ENCODE results near the gene MTM1. TPM values are rescaled to one million over a fixed set of nuclear protein-coding genes. Genes with fewer than 3 reads are reported as not detected.

The MTM1 gene
- total and polyA plus RNA-seq, 2 donors (not counting 1 experiment from before 2014, with no cell fraction given), result 8.7 to 29.8 TPM

DNA sequence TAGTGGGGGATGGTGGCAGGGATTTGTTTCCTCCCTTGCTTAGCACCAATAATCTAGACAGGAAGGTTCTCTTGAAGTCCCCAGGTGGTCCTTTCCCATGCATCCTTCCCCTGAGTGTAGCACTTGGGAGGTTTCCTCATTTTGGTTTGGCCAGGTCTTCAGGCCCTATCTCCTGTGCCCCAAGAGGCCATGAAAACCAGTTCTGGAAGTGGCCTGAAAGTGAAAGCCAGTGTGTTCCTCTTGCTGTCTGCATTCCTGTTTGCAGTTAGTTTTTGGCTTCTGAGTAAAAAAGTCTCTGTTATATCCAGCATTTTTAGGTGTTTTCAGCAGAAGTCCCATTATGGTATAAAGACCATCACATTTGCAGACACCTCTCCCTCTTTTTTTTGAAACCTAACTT, 59.5 kb downstream of the MTM1 start:
- Histone ChIP-seq H3K36me3 (replicated peaks in 1 of 2; ENCODE audit: control extremely low read depth in 1 of 2, control insufficient read depth in 1 of 2, extremely low read depth in 1 of 2, insufficient read depth in 2 of 2, low read length in 1 of 2) (peaks cover 2 to 38% of the 10 kb centered on the region in 2 experiments), H3K4me1 (ENCODE audit: control insufficient read depth in 2 of 2, insufficient read depth in 2 of 2, low read length in 2 of 2) (no peaks in the 10 kb centered on the region), H3K27ac (ENCODE audit: low read length in 2 of 2) (no peak overlapping the region), H4K20me1 (ENCODE audit: control insufficient read depth, insufficient read depth, low read length, poor library complexity, severe bottlenecking) (no peaks in the 10 kb centered on the region), H3K4me2 (replicated peaks; ENCODE audit: low read depth, low read length, poor library complexity, severe bottlenecking) (no peak overlapping the region), H3K79me2 (ENCODE audit: control insufficient read depth, insufficient read depth, low read length) (no peaks in the 10 kb centered on the region), H3K27me3 (replicated peaks in 1 of 4; ENCODE audit: control extremely low read depth in 1 of 4, control insufficient read depth in 3 of 4, insufficient read depth in 4 of 4, low read length in 3 of 4) (no peaks in the 10 kb centered on the region), H3K9me3 (ENCODE audit: control extremely low read depth in 1 of 3, control insufficient read depth in 2 of 3, insufficient read depth in 1 of 3, low read length in 2 of 3) (no peaks in the 10 kb centered on the region), H2AFZ (ENCODE audit: insufficient read depth, low read depth, low read length, poor library complexity, severe bottlenecking) (no peak overlapping the region), H3K9ac (ENCODE audit: low read length) (no peak overlapping the region), H3K4me3 (ENCODE audit: control extremely low read depth in 1 of 5, extremely low read depth in 1 of 5, insufficient read depth in 1 of 5, low read depth in 2 of 5, low read length in 4 of 5) (no peak overlapping the region)
- Mint-ChIP-seq H3K9me3 (ENCODE audit: insufficient read depth) (no peaks in the 10 kb centered on the region), H3K27me3 (no peaks in the 10 kb centered on the region), H3K4me3 (no peak overlapping the region), H3K4me1 (peaks cover 6% of the 10 kb centered on the region), H3K27ac (no peak overlapping the region)
- CTCF ChIA-PET, result no interaction called here
- intact Hi-C loops (cut with micrococcal nuclease), result no loop called here
- TF ChIP-seq EZH2 (IDR thresholded peaks at IDR 0.05; ENCODE audit: borderline replicate concordance, insufficient read depth, low read depth, low read length, poor library complexity, severe bottlenecking), result no peak
- TF ChIP-seq, protein P1, sequence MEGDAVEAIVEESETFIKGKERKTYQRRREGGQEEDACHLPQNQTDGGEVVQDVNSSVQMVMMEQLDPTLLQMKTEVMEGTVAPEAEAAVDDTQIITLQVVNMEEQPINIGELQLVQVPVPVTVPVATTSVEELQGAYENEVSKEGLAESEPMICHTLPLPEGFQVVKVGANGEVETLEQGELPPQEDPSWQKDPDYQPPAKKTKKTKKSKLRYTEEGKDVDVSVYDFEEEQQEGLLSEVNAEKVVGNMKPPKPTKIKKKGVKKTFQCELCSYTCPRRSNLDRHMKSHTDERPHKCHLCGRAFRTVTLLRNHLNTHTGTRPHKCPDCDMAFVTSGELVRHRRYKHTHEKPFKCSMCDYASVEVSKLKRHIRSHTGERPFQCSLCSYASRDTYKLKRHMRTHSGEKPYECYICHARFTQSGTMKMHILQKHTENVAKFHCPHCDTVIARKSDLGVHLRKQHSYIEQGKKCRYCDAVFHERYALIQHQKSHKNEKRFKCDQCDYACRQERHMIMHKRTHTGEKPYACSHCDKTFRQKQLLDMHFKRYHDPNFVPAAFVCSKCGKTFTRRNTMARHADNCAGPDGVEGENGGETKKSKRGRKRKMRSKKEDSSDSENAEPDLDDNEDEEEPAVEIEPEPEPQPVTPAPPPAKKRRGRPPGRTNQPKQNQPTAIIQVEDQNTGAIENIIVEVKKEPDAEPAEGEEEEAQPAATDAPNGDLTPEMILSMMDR (IDR thresholded peaks at IDR 0.05), result no peak
- DNase-seq, result no peak
- POLR2A ChIA-PET, result no interaction called here
- no peak for ATAC-seq (ENCODE audit: low read depth)

DNA sequence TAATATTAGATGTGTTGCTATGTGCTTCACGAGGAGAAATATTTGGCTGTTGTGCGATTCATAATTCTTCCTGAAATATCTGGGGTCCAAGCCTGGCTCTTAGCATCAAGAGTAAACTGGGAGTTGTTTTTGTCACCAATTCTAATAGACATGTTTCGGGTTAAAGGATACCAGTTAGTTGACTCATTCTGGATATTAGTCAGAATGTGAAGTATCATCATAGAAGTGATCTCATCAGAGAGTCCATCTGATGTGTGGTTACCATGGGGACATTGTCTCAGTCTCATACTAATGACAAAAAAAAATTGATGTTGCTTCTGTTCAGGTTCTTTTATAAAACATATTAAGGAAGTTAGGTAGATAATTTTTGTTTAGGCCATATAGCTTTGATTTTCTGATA, 67.5 kb downstream of the MTM1 start:
- H3K4me3 Mint-ChIP-seq, result no peak overlapping the region
- H3K4me1 ChIP-seq (ENCODE audit: control insufficient read depth in 2 of 2, insufficient read depth in 2 of 2, low read length in 2 of 2), result no peaks in the 10 kb centered on the region
- no peak for TF ChIP-seq EZH2 (IDR thresholded peaks at IDR 0.05; ENCODE audit: borderline replicate concordance, insufficient read depth, low read depth, low read length, poor library complexity, severe bottlenecking)
- TF ChIP-seq, protein P1 (IDR thresholded peaks at IDR 0.05), result no peak
- no peaks in the 10 kb centered on the region for H3K9me3 Mint-ChIP-seq (ENCODE audit: insufficient read depth)
- ChIA-PET POLR2A (no interaction called here), CTCF (no interaction called here)
- H3K36me3 ChIP-seq (replicated peaks in 1 of 2; ENCODE audit: control extremely low read depth in 1 of 2, control insufficient read depth in 1 of 2, extremely low read depth in 1 of 2, insufficient read depth in 2 of 2, low read length in 1 of 2), result peaks cover 2 to 24% of the 10 kb centered on the region in 2 experiments
- H3K4me1 Mint-ChIP-seq, result no peaks in the 10 kb centered on the region
- H3K27ac ChIP-seq (ENCODE audit: low read length in 2 of 2), result no peak overlapping the region
- ATAC-seq (ENCODE audit: low read depth), result no peak
- H3K27me3 ChIP-seq (replicated peaks in 1 of 4; ENCODE audit: control extremely low read depth in 1 of 4, control insufficient read depth in 3 of 4, insufficient read depth in 4 of 4, low read length in 3 of 4), result no peaks in the 10 kb centered on the region
- no peaks in the 10 kb centered on the region for H3K27me3 Mint-ChIP-seq
- H3K4me3 ChIP-seq (ENCODE audit: control extremely low read depth in 1 of 5, extremely low read depth in 1 of 5, insufficient read depth in 1 of 5, low read depth in 2 of 5, low read length in 4 of 5), result no peak overlapping the region
- H3K9ac ChIP-seq (ENCODE audit: low read length), result no peak overlapping the region
- DNase-seq, result no peak
- no peaks in the 10 kb centered on the region for H3K9me3 ChIP-seq (ENCODE audit: control extremely low read depth in 1 of 3, control insufficient read depth in 2 of 3, insufficient read depth in 1 of 3, low read length in 2 of 3)
- no peaks in the 10 kb centered on the region for H4K20me1 ChIP-seq (ENCODE audit: control insufficient read depth, insufficient read depth, low read length, poor library complexity, severe bottlenecking)
- no peak overlapping the region for H3K4me2 ChIP-seq (replicated peaks; ENCODE audit: low read depth, low read length, poor library complexity, severe bottlenecking)
- H3K27ac Mint-ChIP-seq, result no peak overlapping the region
- WGBS (ENCODE audit: insufficient coverage), result no CpG with 5 or more reads among the region's 3 CpGs
- intact Hi-C loops (cut with micrococcal nuclease), result no loop called here
- no peak overlapping the region for H2AFZ ChIP-seq (ENCODE audit: insufficient read depth, low read depth, low read length, poor library complexity, severe bottlenecking)
- H3K79me2 ChIP-seq (ENCODE audit: control insufficient read depth, insufficient read depth, low read length), result no peaks in the 10 kb centered on the region

Measured in B cell (primary cell).